ENCODE measurements around the gene CTXND1.
"Not testable (repeated sequence)": the region's sequence is repeated elsewhere in the genome, so short reads cannot be mapped to it uniquely, and the experiment has no call there.

Gene CTXND1

DNA sequence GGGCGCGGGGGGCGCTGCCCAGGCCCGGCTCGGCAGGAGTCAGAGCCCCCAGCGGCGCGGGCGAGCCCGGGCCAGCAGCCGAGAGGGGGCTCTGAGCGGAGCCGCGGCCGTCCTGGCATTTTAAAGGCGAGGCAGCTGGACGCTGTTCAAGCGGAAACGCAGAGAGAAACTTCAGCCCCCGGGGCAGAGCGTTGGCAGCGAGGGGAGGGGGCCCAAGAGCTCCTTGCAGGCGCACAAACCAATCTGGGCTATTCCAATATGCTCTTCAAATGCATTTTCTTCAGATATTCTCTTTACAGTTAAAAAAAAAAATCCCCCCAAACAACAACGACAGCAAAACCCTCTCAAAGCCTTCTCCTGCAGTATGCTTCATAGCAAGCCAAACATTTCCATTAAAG is at the start of gene CTXND1:
Gene CTXND1, minus strand, starts transcription at position 93 of the 398 bp plus-strand sequence. CDS start 50,264 bp downstream, outside the sequence.
- DNase-seq, result peak in 2 of 10 donors; percentile 12 to 25
- intact Hi-C loops (cut with DNase I), result no loop called here

DNA sequence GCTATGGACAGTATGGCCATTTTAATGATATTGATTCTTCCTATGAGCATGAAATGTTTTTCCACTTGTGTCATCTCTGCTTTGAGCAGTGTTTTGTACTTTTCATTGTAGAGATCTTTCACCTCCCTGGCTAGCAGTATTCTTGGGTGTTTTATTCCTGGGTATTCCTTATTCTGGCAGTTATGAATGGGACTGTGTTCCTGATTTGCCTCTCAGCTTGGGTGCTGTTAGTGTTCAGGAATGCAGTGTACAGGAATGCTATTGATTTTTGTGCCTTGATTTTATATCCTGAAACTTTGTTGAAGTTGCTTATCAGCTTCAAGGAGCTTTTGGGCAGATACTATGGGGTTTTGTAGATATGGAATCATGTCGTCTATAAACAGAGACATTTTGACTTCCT is 49.5 kb upstream of the CTXND1 start:
- no peak for DNase-seq
- intact Hi-C loops (cut with DNase I), result no loop called here

DNA sequence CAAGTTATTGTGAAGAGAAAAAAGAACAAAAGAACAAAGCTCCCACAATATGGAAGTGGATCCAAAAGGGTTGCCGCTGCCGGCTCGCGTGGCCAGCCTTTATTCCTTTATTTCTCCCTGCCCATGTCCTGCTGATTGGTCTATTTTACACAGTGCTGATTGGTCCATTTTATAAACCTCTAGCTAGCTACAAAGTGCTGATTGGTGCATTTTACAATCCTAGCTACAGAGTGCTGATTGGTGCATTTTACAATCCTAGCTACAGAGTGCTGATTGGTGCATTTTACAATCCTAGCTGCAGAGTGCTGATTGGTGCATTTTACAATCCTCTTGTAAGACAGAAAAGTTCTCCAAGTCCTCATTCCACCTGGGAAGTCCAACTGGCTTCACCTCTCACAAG is 43.8 kb upstream of the CTXND1 start:
- DNase-seq; intact Hi-C loops (cut with DNase I): not testable (repeated sequence)

DNA sequence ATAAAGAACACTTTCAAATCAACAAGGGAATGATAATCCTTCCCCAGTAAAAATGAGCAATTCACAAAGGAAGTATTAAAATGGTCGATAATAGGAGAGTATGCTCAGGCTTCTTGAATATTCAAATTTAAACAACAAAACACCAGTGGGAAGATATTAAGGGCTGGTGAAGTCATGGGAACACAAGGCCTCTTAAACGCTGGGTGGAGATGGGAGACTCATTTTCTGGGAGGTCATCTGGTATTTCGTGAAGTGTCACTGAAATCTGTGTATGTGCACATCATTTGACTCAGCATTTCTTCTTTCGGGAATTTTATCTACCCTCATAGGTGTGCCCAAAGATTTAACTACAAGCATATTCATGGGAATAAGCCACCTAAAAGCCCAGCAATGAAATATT is 40.1 kb upstream of the CTXND1 start:
- intact Hi-C loops (cut with DNase I), result no loop called here
- DNase-seq, result no peak

DNA sequence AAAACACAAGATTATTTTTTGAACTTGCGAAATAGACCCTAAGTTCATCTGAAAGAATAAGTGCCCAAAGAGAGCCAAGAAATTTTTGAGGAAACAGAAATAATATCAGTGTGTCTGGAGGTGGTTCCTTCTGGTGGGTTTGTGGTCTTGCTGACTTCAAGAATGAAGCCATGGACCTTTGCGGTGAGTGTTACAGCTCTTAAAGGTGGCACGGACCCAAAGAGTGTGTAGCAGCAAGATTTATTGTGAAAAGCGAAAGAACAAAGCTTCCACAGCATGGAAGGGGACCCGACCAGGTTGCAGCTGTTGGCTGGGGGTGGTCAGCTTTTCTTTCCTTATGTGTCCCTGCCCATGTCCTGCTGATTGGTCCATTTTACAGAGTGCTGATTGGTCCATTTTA is 38.9 kb upstream of the CTXND1 start:
- intact Hi-C loops (cut with DNase I); DNase-seq: not testable (repeated sequence)

DNA sequence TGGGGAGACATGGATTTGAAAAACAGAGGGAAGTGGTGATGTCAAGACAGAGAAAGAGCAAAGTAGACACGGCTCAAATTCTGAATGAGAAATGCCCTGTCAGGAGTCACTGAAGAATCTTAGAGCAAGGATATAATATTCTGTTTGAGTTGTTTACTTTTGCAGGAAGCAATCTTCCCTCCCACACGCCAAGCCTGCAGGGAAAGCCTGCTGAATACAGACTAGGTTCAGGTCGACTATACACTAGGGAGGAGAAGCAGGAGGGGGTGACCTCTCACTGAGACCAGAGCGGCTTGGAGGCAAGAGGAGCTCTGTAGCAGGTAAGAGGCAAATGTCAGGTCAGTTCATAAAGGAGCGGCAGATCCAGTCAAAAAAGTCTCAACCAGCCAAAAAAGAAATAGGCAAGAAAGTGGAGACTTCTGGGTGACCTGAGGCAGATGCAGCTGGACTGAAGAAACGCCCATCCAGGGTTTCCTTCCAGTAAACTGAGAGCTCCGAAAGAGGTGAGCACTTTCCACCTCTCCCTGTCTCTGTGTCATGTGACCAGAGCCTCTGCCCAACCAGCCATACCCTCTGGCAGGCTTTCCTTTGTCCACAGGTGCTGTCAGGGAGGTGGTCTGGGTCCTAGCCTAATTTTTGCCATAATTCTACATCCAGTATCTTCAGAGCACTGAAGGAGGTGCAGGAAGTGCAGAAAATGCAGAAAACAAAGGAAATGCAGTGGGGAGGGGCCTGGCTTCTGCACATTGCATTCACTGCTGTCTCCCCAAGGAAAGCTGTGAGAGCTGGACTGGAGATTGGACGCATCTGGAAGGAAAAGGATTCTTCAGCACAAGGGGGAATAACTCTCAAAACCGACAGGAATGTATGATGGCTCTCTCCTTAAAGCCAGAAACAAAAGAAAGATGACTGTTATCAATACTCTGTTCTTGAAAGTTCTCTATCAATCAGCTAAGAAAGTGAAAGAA is 37.8 kb upstream of the CTXND1 start:
- intact Hi-C loops (cut with DNase I), result no loop called here
- no peak for DNase-seq

DNA sequence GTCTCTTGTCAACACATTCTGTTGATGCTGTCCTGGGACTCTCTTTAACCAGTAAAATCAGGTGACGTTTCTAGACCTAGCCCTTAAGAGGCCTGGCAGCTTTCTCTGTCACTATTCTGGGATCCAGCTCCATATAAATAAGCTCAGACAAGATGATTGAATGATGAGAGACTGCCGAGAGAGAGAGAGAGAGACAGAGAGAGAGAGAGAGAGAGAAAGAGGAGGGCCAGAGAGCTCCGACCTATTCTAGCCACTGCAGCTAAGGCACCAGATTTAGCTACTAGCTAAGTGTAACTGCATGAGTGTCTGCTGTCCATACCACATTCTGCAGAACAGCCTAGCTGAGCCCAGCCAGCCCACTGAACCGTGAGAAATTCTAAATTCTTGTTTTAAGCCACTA is 36.1 kb upstream of the CTXND1 start:
- DNase-seq, result no peak
- intact Hi-C loops (cut with DNase I), result no loop called here

DNA sequence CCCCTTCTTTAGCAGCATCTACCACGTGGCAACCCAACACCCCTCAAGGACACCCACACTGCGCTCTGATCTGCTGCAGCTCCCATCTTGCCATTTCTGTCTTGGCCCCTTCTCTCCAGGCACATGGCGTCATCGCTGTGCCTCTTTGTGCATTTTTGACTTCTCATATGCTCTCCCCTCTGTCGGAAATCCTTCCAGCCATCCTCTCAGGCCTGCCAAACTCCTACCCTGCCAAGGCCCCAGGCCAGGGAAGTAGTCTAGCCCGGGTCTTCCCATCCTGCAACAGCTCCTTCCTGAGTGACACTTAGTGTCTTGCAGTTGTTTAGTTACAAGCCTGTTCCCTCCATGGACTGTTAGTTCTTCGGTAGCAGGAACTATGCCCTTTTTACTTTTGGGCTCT is 34.0 kb upstream of the CTXND1 start:
- no peak for DNase-seq
- intact Hi-C loops (cut with DNase I), result no loop called here

DNA sequence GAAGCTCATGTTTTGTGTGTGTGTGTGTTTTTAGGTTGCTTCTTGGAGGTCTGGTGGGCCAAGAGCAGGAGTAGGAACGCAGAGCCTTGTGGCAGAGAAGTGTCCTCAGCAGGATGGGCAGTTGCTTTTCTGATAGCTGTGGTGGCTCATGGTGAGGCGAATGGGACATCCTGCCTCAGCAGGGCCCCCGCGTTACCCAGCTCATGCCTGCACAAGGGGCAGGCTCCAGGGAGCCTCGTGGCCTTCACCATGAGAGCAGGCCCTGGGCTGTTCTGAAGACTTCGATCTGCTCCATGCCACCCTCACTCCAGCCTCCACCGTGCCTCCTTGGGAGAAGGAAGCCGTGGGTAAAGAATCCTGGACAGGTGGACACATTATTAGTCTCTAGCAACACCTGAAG is 33.4 kb upstream of the CTXND1 start:
- intact Hi-C loops (cut with DNase I), result no loop called here
- DNase-seq, result no peak

DNA sequence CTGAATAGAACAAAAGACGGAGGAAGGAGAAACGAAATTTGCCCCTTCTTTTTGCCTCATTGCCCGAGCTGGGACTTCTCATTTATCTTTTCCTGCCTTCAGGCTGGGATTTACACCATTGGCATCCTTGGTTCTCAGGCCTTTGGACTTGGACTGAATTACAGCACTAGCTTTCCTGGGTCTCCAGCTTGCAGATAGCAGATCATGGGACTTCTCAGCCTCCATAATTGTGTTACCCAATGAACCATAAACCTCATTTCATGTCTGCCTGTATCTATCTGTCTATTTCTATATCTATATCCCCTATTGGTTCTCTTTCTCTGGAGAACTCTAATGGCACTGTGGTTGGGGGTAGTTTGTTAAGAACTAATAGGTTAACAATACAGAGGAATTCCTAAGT is 31.5 kb upstream of the CTXND1 start:
- intact Hi-C loops (cut with DNase I), result no loop called here
- no peak for DNase-seq

DNA sequence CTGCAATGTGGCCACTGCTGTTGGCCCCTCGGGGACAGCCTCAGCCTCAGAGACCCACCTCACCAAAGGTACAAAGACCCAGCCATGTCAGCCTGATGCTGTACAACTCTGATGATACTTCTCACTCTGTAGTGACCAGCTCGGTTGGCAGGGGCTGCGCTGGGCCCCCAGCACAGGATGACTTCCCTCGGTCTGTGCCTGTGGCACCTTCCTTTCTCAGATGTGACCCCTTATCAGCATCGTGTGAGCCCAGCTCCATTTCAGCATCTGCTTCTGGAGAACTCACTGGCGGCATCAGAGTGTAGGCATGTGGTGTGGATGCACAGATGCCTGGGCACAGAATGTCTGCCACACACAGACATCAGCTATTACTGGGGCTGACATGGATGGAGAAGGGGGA is 25.1 kb upstream of the CTXND1 start:
- intact Hi-C loops (cut with DNase I), result no loop called here
- DNase-seq, result no peak

DNA sequence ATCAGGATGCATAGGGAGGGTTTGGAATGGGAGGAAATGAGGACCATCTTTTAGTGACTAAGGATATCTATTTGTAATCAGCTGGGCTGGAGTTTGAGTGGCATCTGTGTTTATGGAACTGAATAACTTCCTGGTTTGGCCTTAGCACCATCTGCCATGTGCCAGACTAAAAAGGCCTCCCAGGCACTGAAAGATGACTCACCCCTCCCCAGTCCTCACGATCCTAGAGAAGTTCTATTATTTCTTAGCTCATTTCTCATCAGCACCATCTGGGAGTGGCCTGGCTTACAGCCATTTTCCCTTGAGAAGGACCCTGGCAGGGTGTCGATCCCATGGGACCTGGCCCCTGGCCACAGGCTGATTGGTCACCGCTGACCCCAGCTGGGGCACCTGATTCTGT is 23.9 kb upstream of the CTXND1 start:
- intact Hi-C loops (cut with DNase I), result no loop called here
- no peak for DNase-seq

DNA sequence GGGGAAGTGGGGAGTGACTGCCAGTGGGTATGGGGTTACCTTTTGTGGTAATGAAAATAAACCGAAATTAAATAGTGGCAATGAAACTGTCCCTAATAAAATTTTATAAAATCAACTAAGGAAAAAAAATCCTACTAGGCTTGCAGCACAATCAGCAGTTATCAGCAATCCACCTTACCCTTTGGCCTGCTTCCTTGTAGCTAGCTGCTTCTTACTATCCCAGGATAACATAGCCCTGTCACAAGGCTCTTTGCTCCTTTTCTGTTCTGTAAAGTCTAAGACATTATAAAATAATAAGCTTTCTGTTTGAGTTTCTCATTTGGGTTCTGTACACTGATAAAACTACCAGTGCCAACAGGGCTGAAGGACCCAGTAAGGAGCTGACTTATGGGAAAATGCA is 23.0 kb upstream of the CTXND1 start:
- intact Hi-C loops (cut with DNase I), result no loop called here
- no peak for DNase-seq

DNA sequence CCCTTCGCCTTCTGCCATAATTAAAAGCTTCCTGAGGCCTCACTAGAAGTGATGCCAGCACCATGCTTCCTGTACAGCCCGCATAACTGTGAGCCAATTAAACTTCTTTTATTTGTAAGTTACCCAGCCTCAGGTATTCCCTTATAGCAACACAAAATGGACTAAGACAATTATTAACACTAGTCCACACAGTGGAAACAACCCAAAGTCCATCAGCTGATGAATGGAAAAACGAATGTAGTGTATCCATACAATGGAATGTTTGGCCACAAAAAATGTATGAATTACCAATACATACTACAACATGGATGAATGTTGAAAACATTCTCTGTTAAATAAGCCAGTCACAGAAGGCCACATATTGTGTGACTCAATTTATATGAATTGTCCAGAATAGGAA is 22.5 kb upstream of the CTXND1 start:
- no peak for DNase-seq
- intact Hi-C loops (cut with DNase I), result no loop called here

DNA sequence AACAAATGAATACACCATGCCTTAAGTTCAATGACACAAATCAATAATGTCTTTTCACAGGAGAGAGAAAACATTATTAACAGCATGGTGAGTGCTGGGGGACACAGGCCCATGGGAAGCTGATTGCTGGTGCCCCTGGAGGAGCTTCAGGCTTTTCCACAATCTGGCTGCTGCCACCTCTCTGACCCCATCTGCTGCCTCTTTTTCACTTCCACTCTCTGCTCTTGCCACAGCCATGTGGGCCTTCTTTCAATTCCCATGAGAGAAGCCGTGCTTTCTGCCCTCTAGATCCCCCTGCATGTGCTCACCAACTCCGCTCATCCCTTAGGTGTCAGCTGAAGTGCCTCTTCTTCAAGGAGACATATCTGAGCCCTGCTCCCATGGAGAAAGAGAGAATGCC is 21.0 kb upstream of the CTXND1 start:
- no peak for DNase-seq
- intact Hi-C loops (cut with DNase I), result no loop called here

DNA sequence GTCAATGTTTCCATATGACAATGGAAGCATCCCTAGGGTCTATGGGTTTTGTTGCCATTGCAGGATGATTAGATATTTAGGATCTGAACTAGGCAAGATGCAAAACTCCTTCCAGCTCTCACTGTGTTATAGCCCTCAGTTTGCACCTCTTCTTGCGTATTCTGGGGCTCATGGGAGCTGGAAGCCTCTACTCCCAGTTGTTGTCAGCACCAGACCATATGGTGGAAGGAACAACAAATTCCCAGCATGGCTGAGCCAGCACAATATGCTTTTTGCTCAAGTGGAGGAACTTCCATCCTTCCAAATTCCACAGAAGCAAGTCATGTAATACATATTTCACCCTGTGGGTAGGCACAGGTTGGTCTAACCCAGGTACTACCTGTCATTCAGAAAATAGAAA is 18.5 kb upstream of the CTXND1 start:
- DNase-seq, result no peak
- intact Hi-C loops (cut with DNase I), result no loop called here

DNA sequence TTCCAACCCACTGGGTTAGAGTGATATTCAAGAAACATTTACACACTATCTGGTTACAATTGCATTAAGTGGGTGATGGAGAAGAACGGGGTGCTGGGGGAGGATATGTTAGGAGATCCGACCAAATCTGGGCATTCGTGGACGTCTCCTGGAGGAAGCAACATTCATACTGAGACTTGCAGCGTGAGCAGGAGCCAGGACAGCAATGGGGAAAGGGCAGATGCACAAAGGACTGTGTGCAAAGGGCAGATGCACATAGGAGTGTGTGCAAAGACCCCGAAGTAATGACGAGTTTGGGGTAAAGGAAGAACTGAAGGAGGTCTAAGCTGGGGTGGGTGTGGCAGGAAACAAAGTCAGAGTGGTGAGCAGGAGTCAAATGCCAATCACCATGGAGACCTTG is 16.1 kb upstream of the CTXND1 start:
- intact Hi-C loops (cut with DNase I), result no loop called here
- no peak for DNase-seq

DNA sequence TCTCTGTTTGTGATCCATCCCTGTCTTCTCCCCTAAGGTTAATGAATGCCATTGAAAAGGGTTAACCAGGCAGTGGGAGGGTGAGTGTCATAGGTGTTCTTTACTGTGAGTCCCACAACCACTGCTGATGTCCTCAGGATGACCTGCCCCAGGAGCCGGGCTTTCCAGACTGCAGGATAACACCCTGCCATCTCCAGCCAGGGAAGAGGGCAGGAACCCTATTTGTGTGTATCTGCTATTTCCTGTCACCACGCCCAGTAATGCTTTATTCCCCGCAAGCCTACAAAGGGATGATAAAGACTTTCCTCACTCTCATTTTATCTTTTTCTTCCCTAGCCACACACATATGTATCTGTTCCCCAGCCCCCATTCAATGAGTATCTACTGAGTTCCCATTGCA is 15.6 kb upstream of the CTXND1 start:
- no peak for DNase-seq
- intact Hi-C loops (cut with DNase I), result no loop called here

DNA sequence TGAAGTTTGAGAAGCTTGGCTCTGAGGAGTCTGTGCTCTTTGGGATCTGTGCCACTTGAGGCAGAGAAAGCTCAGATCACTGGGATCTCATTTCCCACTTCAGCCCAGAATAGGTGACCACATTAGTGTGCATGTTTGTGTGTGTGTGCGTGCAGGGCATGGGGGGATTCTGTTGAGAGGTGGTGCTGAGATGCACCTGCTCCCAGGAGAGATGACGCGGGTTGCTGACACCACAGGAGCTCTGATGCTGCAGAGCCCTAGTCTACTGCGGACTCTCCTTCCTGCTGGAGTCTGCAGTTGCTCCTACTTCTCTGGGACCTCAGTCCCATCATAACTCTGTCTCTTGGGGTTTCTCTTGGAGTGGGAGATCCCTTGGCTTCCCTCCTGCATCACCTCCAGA is 14.7 kb upstream of the CTXND1 start:
- DNase-seq, result no peak
- intact Hi-C loops (cut with DNase I), result no loop called here

DNA sequence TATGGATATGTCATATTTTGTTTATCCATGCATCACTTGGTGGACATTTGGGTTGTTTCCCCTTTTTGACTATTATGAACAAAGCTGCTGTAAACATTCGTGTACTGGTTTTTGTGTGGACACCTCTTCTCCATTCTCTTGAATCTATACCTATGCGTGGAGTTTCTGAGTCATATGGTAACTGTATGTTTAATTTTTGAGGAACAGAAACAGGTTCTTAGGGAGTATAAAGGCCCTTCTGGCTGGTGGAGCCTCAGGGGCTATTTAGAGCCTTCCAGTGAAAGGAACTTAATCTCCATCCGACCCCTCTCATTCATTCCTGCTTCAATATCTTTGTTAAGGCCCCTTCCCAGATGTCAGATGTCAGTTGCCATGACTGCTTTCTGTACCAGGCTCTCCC is 14.1 kb upstream of the CTXND1 start:
- intact Hi-C loops (cut with DNase I), result no loop called here
- DNase-seq, result no peak

DNA sequence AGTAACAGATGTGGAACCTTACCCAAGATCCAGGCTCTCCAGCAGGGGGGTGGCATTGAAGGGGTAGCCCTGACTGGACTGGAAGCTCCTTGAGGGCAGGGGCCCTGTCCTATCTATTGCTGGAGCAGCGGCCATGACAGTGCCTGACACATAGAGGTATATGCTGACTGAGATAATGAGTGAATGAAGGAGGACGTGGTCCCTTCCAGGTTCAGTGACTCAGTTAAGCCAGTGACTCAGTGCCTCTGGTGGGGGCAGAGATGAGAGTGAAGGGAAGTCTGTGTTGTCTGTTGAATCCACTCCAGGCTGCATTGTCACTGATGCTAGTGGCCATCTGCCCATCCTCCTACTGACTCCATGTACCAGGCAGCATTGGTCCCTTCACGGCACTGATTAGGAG is 13.0 kb upstream of the CTXND1 start:
- intact Hi-C loops (cut with DNase I), result no loop called here
- peak in 3 of 10 donors; percentile 16 to 86 (median 27) for DNase-seq

DNA sequence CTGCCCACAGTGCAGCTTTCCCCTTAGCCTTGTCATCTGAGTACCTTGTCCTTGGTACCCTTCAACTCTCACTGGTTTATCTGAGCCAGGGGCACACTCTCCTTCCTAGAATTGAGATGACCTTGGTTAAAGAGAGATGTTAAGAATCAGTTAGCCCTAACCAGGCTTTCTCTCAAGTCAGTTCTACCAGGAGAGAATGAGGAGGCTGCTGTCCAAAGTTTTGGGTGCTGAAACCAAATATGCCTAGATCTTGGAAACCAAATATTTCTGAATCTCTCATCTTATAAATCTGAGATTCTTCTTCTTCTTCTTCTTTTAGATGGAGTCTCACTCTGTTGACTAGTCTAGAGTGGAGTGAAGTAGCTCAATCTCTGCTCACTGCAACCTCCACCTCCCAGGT is 12.0 kb upstream of the CTXND1 start:
- intact Hi-C loops (cut with DNase I), result no loop called here
- DNase-seq, result no peak

DNA sequence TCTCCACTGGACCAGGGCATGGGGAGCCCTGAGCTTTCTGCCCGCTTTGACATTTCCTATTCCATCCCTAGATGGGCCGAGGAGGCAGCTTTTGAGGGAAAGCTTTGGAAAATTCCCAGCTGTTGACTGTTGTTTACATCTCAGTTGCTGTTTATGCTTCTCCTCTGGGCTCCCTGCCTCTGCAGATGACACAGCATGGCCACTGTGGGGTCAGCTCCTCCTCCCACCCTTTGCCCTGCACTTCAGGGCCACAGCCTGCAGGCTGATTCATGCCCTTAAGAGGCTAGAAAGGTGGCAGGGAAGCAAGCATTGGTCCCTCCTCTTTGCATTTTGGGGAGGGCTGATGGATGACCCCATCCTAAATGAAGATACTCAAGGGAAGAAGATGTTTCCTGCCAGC is 8.5 kb upstream of the CTXND1 start:
- no peak for DNase-seq
- intact Hi-C loops (cut with DNase I), result no loop called here

Measured in posterior cingulate gyrus (tissue), 11 donors.